Astrocyte (in vitro differentiated cells and primary cell): ENCODE measurements around the gene RPS6KL1.

Source experiments
- CTCF ChIP-seq: IDR thresholded peaks from 2 replicates; pipeline ENCODE4 v1.5.1; 2011; ENCODE audit warnings: low read depth, mild to moderate bottlenecking, inconsistent platforms, low read length, moderate library complexity; ENCODE audit not compliant: insufficient read depth
- EZH2 ChIP-seq: IDR thresholded peaks from 2 replicates; pipeline ENCODE4 v1.6.1; 2012; ENCODE audit warnings: mild to moderate bottlenecking, low read length, inconsistent platforms; ENCODE audit not compliant: insufficient read depth

- TF ChIP-seq CTCF (no peak), EZH2 (no peak)
Observed at GRCh38 chr14:74954232-74954946, 31.3 kb upstream of the RPS6KL1 start.
